T-helper 1 cell treated with Interleukin-12 subunit alpha and Interleukin-12 subunit beta and Interleukin-4 antibody, amounts not matched to agents 30 ng/mL and 1 ng/mL, for 36 hours (primary cell): ENCODE measurements around the gene LRCH3. TPM values are rescaled to one million over a fixed set of nuclear protein-coding genes. Genes with fewer than 3 reads are reported as not detected.

ENCODE experiments used
- intact Hi-C: fragments of 100-400 bp; cut with micrococcal nuclease; formaldehyde crosslinking; loops from one replicate; pipeline ENCODE4 v1.15.1; 2024
- total RNA-seq: library from RNA; stranded (reverse); gene quantifications from 2 replicates; pipeline ENCODE4 v1.2.3, GENCODE V29; 2022

The LRCH3 gene
- total RNA-seq, 1 donor from 2014 or later: 63.0 TPM

DNA sequence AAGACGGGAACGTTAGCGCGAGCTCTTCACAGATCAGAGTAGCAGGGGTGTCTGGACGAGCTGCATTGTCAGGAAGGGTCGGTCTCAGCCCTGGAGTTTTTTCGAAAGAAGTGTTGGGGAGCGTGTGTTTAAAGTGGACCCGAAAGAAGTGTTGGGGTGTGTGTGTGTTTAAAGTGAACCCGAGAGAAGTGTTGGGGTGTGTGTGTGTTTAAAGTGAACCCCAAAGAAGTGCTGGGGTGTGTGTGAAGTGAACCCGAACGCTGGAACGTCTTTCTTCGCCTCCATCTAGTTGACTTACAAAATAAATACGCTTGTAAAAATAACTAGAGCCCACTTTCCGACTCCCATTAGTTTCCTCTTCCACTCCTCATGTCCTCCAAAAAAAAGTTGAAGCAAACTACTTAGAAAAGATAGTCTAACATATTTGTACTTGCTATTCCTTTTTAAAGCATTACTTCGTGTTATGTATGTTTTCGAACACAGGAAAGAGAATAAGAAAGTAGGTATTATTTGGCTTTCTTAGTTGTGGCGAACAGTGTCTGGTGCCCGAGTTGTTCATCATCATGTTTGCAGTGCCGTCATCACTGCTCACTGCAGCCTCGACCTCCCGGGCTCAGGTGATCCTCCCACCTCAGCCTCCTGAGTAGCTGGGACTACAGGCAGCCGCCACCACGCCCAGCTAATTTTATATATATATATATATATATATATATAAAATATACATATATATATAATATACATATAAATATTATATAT, 1.0 kb downstream of the LRCH3 start:
- intact Hi-C loops: loop anchor here (1.0 to 5.0 kb wide), 8 partner anchors 43 to 850 kb away; partner anchors contain the start of genes DLG1, FYTTD1, NCBP2 and RUBCN

DNA sequence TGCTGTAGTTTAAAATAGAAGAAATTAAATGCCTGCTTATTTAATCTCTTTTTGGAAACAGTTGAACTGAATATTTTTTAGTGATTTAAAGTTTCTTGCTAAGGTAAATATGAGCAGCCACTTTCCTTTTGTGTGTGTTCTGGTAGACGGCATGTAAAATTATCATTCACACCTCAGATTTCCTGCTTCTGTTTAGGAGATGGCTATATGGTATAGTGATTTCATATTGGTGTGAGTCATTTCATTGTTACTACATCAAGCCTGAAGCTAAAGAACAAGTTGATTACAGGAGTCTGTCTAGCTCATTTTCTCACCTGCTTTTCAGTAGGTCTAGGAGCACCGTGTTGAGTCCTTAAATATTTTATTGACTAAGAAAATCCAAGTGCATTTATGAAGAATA, 2.2 kb downstream of the LRCH3 start:
- intact Hi-C loops: loop anchor here (1.0 to 5.0 kb wide), 5 partner anchors 9 to 851 kb away; partner anchors contain the start of genes DLG1 and NCBP2

DNA sequence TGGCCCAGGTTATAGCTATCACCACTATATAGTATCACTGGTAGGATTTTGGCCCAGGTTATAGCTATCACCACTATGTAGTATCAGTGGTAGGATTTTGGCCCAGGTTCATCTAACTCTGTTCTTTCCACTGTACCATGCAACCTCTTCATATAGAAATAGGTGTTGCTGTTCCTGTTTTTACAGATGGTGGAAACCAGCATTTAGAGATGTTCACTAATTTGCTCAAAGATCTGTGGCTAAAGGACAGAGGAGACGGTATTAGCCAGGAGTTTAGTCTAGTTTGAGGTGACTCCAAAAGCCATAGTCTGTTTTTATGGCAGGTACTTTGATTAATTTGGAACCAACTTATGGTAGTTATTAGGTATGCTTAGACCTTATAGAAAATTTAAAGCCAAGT, 3.1 kb downstream of the LRCH3 start:
- intact Hi-C loops: loop anchor here (5.0 kb wide), 2 partner anchors 497 to 852 kb away; partner anchors contain the start of genes DLG1 and NCBP2

DNA sequence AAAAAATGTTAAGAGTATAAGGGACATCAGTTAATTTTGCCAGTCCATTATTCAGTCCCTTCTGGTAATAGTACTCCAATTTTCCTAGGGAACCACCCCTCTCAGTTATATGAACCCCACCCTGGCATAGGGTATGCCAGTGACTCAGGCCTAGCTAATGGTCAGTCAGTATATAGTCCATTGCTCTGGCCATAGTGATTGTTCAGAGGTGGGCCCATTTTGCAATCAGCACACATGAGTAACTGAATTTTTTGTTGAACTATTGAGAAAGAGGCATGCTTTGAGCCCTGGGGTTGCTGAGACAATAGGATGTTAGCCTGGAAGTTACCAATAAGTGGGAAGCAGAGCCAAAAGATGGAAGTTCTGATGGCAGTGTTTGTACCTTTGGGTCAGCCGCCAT, 4.1 kb downstream of the LRCH3 start:
- intact Hi-C loops: no loop called here

DNA sequence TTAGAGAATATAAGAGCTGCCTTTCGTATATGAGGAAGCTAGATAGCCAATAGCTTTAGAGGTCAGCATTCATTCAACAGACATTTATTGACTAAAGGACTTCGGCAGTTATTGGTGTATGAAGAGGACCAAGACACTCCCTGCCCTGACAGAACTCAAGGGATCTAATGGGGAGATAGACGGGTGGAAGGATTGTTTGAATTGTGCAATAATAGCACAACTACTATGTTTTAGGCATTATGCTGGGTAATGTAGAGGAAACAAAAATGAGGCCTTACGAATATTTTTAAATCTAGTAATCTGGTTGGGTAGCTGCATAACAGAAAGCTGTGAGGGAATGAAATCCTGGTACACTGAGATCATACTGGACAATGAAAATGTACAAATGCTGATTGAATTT, 5.0 kb downstream of the LRCH3 start:
- intact Hi-C loops: no loop called here

DNA sequence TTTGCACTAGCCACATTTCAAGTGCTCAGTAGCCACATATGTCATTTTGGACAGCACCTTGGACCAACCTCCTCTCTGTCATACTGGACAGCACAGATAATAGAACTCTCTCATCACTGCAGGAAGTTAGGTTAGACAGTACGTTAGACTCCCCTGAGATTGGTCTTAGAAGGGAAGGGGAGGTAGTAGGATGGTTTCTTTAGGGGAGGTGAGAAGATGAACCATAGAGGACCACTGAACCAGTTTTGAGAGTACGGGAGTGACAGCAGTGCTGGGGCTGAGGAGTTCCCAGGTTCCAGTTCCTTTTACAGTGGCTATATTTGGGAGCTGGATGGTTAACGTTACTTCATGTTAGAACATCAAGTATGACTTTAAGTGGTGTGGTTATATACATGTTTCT, 7.8 kb downstream of the LRCH3 start:
- intact Hi-C loops: no loop called here

DNA sequence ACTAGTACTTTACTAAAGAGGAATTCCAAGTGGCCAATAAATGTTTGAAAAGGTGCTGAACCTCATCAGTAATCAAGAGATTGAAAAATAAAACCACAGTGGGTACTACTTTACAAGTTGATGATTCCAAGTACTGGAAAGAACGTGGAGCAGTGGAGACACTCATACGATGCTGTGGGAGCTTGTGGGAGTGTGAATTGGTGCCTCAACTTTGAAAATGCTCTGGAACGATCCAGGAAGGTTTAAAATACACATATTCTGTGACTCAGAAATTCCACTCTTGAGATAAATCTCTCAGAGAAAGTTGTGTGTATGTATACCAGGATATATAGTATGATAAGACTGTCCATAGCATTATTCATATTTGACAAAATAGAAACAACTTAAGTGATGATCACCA, 9.3 kb downstream of the LRCH3 start:
- intact Hi-C loops: no loop called here

DNA sequence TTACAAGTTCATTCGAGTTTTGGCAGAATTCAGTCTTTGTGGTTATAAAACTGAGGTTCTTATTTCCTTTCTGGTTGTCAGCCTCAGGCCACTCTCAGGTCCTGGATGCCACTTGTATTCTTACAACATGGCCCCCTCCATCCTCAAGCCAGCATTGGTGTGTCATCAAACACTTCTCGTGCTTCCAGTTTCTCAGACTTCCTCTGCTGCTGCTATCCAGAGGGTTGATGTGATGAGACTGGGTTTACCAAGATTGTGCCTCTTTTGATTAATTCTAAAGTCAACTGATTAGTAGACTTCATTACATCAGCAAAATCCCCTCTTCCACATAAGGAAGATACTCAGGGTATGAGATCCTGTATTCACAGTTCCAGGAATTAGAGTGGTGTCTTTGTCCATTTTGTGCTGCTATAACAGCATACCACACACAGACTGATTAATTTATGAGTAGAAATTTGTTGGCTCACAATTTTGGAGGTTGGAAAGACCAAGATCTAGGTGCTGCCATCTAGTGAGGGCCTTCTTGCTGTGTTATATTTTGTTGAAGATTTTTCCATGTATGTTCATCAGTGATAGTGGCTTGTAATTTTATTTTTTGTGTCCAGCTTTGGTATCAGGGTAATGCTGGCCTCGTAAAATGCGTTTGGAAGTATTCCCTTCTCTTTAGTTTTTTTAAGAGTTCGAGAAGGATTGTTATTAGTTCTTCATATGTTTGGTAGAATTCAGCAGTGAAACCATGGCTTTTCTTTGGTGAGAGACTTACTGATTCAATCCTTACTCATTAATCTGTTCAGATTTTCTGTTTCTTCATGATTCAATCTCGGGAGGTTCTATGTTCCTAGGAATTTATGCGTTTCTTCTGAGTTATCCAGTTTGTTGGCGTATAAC, 11.1 kb downstream of the LRCH3 start:
- intact Hi-C loops: loop anchor here (1.0 kb wide), 3 partner anchors 9 to 203 kb away; partner anchors contain the start of gene FYTTD1

DNA sequence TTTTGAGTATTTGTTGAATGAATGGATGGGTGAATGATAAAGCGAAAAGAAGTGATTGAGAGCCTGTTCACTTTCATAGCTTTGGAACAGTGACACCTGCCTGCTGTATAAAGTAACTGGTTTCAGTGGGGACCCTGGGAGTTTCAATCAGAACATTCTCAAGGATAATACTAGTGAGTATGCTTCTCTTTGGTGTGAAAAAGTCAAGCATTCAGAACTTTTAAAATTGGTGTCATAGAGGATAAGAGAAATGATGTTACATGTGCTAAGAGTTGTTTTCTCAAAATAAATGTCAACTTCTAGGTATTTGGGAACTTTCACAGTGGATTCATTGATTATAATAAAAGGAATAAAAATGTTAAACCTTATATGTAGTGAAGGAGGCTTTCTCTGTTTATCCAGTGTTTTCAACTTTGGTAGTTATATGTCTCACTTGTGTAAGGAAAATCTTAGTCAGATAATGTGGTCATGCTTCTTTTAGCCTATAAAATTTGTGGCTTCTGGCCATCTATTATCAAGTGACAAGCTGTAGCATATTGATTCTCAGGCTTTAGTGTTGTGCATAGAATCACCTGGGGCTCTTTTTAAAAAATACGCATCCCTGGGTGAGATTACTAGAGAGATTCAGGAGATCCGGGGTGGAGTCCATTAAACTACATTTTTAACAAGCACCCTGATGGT, 11.9 kb downstream of the LRCH3 start:
- intact Hi-C loops: loop anchor here (1.0 kb wide), 3 partner anchors 10 to 204 kb away; partner anchors contain the start of gene FYTTD1

DNA sequence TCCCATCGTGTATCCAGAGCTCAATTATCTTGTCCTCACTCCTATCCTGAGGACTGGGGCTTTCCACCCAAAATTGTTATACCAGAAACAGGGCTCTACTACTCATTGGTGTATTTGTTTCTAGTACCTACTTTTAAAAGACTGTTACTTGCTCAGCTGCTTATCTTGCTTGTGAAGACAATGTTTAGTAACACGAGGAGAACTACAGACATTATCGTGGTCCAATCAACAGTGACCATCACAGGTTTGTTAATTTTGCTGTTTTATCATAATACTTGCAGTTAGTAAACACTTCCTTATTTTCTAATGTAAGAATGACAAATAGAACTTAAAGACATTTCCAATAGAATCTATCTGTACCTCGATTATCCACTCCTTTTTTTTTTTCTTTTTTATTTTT, 13.5 kb downstream of the LRCH3 start:
- intact Hi-C loops: no loop called here

DNA sequence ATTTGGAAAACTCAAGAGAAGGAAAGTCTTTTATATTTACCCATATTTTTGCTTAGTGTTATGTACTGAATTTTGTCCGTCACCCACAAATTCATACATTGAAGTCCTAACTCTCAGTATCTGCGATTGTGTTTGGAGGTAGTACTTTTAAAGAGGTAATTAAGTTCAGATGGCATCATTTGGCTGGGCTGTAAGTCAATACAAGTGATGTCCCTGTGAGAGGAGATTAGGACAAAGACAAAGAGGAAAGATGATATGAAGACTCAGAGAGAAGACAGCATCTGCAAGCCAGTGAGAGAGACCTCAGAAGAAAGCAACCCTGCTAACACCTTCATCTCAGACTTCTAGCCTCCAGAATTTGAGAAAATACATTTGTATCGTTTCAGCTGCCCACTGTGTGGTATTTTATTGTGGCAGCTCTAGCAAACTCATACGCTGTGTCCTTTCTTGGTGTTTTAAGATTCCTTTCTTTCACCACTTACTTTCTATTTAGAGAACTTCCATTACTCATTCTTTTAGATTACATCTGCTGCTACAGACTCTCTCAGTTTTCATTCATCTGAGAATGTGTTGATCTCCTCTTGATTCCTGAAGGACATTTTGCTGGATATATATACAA, 17.0 kb downstream of the LRCH3 start:
- intact Hi-C loops: no loop called here

DNA sequence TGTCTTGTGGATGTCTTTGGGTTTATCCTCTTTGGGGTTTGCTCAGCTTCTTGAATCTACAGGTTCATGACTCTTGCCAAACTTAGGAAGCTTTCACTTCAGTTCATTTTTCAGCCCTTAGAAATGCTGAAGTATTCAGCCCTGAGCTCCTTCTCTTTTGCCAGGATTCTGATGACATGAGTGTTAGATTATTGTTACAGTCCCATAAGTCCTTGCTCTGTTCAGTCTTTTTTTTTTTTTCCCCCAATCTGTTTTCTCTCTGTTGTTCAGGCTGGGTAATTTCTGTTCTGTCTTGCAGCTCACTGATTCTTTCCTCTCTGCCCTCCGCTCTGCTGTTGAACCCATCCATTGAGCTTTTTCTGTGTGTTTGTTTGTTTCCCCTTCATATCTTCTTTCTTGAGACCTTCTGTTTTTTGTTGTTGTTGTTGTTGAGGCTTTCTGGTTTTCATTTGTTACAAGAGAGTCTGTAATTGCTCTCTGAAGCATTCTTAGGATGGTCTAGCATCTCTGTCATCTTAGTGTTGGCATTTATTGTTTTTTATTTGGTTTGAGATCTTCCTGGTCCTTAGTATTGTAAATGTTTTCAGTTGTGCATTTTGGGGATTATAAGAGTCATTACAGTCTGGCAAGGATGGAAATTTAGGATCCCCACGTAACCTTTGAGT, 18.4 kb downstream of the LRCH3 start:
- intact Hi-C loops: no loop called here

DNA sequence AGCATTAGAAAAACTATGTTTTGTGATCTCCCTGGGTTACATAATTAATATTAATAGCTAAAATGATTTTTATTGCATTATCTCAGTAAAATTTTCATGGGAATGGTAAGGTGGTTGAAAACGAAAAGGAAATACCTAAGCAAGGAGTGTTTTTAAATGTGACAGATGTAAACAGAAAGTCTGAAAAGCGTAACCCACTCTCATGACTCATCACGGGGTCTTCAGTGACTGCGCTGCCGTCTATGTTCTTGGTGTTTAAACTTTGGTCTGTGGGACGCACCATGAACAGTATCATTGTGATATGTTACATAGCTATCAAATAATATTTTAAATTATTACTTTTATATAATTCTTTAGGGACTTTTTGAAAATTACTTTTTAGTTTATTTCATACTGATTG, 19.8 kb downstream of the LRCH3 start:
- intact Hi-C loops: no loop called here

DNA sequence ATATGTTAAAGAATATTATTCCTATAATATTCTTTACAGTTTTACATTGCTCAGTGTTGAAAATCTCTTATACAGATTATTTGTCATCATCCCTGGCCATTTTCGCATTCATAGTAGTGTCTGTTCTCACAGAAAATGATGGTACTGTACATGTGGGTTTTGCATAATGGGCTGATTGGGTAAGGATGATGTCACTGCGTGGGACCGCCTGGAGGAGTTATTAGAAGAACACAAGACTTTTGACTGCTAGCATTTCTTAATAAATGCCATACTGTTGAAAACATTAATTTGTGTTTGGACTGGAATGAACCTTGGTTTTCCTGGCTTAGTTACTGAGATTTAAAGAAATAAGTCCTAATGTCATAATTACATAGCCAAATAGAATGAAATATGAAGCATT, 20.3 kb downstream of the LRCH3 start:
- intact Hi-C loops: no loop called here

DNA sequence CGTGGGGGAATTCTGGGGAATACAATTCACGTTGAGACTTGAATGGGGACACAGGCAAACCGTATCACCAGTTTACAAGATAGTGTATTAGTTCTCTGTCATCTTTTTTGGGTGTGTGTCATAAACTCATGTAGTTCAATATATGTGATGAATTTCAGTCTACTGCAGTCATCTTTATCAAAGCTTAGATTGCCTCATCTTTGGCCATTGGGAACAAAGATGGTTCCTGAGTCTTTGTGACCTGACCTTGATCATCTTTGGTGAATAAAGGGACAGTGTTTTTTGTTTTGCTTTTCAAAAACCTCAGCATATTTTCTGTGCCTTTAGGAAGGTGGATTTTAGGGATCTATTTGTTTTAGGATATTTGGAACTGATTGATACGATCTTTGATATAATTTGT, 23.3 kb downstream of the LRCH3 start:
- intact Hi-C loops: no loop called here

DNA sequence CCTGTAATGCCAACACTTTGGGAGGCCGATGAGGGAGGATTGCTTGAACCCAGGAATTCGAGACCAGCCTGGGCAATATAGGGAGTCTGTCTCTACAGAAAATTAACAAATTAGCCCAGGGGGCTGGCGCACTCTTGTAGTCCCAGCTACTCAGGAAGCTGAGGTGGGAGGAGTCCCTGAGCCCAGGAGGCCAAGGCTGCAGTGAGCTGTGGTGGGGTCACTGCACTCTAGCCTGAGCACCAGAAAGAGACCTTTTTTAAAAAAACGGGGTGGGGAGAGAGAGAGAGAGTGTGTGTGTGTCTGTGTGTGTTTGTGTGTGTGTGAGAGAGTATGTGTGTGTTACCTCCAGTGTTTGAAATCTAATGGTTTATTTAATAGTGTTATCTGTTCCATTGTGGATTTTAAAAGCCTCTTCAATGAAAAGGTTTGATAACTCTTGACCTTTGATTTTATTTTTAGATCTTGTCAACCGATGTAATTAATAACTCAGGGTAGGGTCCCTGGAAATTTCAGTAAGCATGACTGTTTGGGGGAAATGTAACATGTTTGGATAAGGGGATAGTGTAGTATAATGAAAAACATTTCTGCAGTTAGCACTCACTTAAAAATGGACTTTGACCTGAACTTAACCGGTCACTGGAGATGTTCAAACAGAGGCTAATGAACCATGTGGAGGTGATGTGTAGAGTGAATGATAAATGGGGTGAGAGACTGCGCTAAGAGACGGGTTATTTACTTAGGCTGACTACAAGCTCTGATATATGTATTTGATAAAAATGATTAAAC, 29.7 kb downstream of the LRCH3 start:
- intact Hi-C loops: no loop called here

DNA sequence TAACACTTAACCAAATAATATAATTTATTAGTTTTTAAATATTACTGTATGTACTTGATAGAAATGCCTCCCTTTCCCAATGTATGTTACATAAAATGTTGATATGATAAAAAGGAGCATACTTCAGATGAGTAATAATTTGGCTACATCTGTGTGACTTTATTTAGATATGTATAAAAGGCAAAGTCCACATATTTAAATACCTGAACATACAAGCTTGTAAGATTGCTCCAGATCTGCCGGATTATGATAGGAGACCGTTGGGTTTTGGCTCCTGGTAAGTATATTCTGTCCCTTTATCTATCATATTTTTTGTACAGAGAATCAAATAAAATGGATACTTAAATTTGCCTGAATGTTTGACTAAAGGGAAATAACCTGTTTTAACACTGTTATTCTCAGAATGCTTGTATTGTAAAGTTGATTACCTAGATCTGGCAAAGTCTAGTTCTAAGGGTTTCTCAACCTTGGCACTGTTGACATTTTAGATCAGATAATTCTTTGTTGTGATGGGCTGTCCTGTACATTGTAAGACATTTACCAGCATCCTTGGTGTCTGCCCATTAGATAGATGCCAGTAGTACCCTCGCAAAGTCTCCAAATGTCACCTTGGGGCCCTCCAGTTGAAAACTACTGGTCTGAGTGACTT, 38.5 kb downstream of the LRCH3 start:
- intact Hi-C loops: no loop called here

DNA sequence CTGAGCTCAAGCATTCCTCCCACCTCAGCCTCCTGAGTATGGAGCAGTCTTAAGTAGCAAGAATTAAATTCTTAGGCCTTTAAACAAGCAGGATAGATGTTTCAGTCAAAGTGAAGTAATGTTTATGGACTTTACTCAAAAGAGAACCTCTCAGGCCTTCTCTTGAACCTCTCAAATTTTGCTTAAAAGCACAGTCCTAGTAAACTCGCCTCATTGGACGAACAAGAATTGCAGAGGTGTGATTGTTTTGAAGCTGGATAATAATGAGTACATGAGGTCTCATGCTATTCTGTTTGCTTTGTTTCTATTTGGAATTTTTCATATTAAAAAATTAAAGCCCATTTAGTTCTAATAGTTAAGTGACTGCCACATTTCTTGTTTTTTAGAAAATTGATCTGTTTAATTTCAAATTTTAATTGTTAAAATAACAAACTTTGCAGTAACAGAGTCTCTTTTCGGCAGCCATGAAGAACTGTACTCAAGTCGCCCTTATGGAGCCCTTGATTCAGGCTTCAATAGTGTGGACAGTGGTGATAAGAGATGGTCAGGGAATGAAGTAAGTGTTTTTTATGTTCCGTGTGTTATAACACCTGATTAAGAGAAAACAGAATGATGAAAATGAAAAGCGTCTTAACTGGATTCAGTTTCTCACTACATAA, 39.4 kb downstream of the LRCH3 start:
- intact Hi-C loops: no loop called here

DNA sequence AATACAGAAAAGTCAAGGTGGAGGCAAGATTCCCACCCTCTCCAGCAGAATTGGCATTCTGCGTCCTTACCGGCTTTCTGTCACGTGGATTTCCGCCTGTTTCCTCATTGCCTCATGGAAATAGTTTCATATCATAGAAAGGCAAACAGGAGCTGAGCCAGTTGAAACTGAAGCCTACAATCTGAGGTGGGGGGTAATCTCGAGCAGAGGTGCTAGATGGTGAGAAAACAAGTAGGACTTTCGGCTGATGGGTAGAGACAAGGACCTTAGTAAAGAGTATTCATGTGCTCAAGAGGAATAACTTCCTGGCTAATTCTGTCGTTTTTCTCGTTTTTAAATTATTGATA, 39.9 kb downstream of the LRCH3 start:
- intact Hi-C loops: no loop called here
